BE2C (cell line): Measurements from ENCODE around the gene RNMT.
A peak's percentile ranks its signal among the peaks of the same experiment; 100 is the strongest.

Experiments used
- DNase-seq: peaks from one replicate; pipeline ENCODE4 v3.0.0-alpha.2; 2020
- H3K27me3 ChIP-seq: fragments of 250-450 bp; sonication (Bioruptor Pico); 2 replicates; pipeline ENCODE4 v1.5.1; 2020; ENCODE audit warnings: mild to moderate bottlenecking
- H3K36me3 ChIP-seq: fragments of 250-450 bp; sonication (Bioruptor Pico); 2 replicates; pipeline ENCODE4 v1.5.1; 2020; ENCODE audit warnings: mild to moderate bottlenecking
- H3K4me1 ChIP-seq: fragments of 250-450 bp; sonication (Bioruptor Pico); 2 replicates; pipeline ENCODE4 v1.5.1; 2020
- H3K4me3 ChIP-seq: 2 replicates; pipeline ENCODE4 v1.5.1; 2011; ENCODE audit warnings: low read depth, low read length
- H3K9me3 ChIP-seq: fragments of 250-450 bp; sonication (Bioruptor Pico); 2 replicates; pipeline ENCODE4 v1.5.1; 2020
- TF ChIP-seq, protein P1 (sequence below): IDR thresholded peaks from 2 replicates; pipeline ENCODE4 v1.5.1; 2012; ENCODE audit warnings: mild to moderate bottlenecking, low read depth, low read length

Gene RNMT

GRCh38 chr18:13715330-13715729 lies 11.1 kb upstream of the RNMT start:
- Histone ChIP-seq H3K9me3 (no peaks in the 10 kb centered on the region), H3K27me3 (no peaks in the 10 kb centered on the region), H3K36me3 (no peaks in the 10 kb centered on the region), H3K4me1 (no peaks in the 10 kb centered on the region), H3K4me3 (no peak overlapping the region)
- no peak for DNase-seq
- TF ChIP-seq, protein P1, sequence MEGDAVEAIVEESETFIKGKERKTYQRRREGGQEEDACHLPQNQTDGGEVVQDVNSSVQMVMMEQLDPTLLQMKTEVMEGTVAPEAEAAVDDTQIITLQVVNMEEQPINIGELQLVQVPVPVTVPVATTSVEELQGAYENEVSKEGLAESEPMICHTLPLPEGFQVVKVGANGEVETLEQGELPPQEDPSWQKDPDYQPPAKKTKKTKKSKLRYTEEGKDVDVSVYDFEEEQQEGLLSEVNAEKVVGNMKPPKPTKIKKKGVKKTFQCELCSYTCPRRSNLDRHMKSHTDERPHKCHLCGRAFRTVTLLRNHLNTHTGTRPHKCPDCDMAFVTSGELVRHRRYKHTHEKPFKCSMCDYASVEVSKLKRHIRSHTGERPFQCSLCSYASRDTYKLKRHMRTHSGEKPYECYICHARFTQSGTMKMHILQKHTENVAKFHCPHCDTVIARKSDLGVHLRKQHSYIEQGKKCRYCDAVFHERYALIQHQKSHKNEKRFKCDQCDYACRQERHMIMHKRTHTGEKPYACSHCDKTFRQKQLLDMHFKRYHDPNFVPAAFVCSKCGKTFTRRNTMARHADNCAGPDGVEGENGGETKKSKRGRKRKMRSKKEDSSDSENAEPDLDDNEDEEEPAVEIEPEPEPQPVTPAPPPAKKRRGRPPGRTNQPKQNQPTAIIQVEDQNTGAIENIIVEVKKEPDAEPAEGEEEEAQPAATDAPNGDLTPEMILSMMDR = no peak

- Histone ChIP-seq H3K27me3 (no peaks in the 10 kb centered on the region), H3K4me3 (no peak overlapping the region), H3K4me1 (no peaks in the 10 kb centered on the region), H3K36me3 (no peaks in the 10 kb centered on the region), H3K9me3 (no peaks in the 10 kb centered on the region)
- TF ChIP-seq, protein P1 = no peak
- no peak for DNase-seq
These were observed 9.6 kb upstream of the RNMT start for GRCh38 chr18:13716916-13717315.

- Histone ChIP-seq H3K36me3 (no peaks in the 10 kb centered on the region), H3K9me3 (no peaks in the 10 kb centered on the region), H3K4me1 (no peaks in the 10 kb centered on the region), H3K27me3 (no peaks in the 10 kb centered on the region), H3K4me3 (no peak overlapping the region)
- DNase-seq = no peak
- TF ChIP-seq, protein P1 = no peak
These were observed 6.3 kb upstream of the RNMT start for GRCh38 chr18:13720123-13720522.

GRCh38 chr18:13720847-13721246 lies 5.6 kb upstream of the RNMT start:
- Histone ChIP-seq H3K4me1 (no peaks in the 10 kb centered on the region), H3K36me3 (no peaks in the 10 kb centered on the region)

GRCh38 chr18:13725566-13726231 lies 774 bp upstream of the RNMT start:
- Histone ChIP-seq H3K36me3 (no peaks in the 10 kb centered on the region), H3K9me3 (no peaks in the 10 kb centered on the region), H3K4me3 (peak overlapping the region; percentile 79), H3K27me3 (no peaks in the 10 kb centered on the region), H3K4me1 (no peaks in the 10 kb centered on the region)
- no peak for DNase-seq
- TF ChIP-seq, protein P1 = no peak

More at GRCh38 chr18:13720847-13721246, 5.6 kb upstream of the RNMT start:
- no peak for DNase-seq
- no peaks in the 10 kb centered on the region for H3K27me3 ChIP-seq
- no peak overlapping the region for H3K4me3 ChIP-seq
- H3K9me3 ChIP-seq = no peaks in the 10 kb centered on the region
- TF ChIP-seq, protein P1 = no peak

- Histone ChIP-seq H3K4me1 (no peaks in the 10 kb centered on the region), H3K36me3 (no peaks in the 10 kb centered on the region), H3K9me3 (no peaks in the 10 kb centered on the region), H3K4me3 (peak overlapping the region; percentile 79), H3K27me3 (no peaks in the 10 kb centered on the region)
- no peak for DNase-seq
- TF ChIP-seq, protein P1 = no peak
These were observed 479 bp downstream of the RNMT start for GRCh38 chr18:13726972-13727331.
